GM12878 (cell line): ENCODE results near the gene SETBP1. TPM values are rescaled to one million over a fixed set of nuclear protein-coding genes. Genes with fewer than 3 reads are reported as not detected.

Experiments used
- ATAC-seq: fragments of 200-7000 bp; cut with Tn5 transposase; 3 replicates; pipeline ENCODE4 v1.9.1; 2020; ENCODE audit warnings: mild to moderate bottlenecking, moderate library complexity
- BruUV-seq: library from RNA; stranded (reverse); fragments of 400-500 nt; replicated peaks from 2 replicates; lab custom pipeline; 2021; lab: Mats Ljungman, UMichigan
- CTCF ChIA-PET: fragments of 300-600 bp; sonication (Branson Sonifier 250); formaldehyde crosslinking; extraction: SDS; loops from one replicate; lab custom pipeline; 2021; ENCODE audit warnings: inconsistent platforms; lab: Yijun Ruan, JAX
- POLR2A ChIA-PET: fragments of 350-600 bp; formaldehyde crosslinking; extraction: SDS; loops from one replicate; lab custom pipeline; 2021; ENCODE audit warnings: inconsistent platforms; lab: Charles Lee
- RAD21 ChIA-PET: fragments of 300-600 bp; sonication (Branson Sonifier 250); formaldehyde crosslinking; loops from one replicate; lab custom pipeline; 2023; ENCODE audit warnings: antibody characterized with exemption; ENCODE audit not compliant: unreplicated experiment; lab: Charles Lee
- SMC1A ChIA-PET: fragments of 300-600 bp; sonication (Branson Sonifier 250); formaldehyde crosslinking; loops from one replicate; lab custom pipeline; 2023; ENCODE audit not compliant: unreplicated experiment, uncharacterized antibody; lab: Charles Lee
- DNase-seq: peaks from one replicate; pipeline ENCODE4 v3.0.0-alpha.2; 2011; ENCODE audit warnings: low read depth, low spot score
- FAIRE-seq: peaks from 3 replicates; lab custom pipeline; 2011; peaks lifted over from hg19 to GRCh38; lab: Jason Lieb, UNC
- H2AFZ ChIP-seq: 2 replicates; pipeline ENCODE4 v1.6.0; 2011; ENCODE audit warnings: low read depth, low read length, control low read depth; ENCODE audit not compliant: control insufficient read depth
- H3K27ac ChIP-seq: 2 replicates; pipeline ENCODE4 v1.5.1; 2011; ENCODE audit warnings: control low read depth; ENCODE audit not compliant: control insufficient read depth, insufficient read depth
- H3K27me3 ChIP-seq, 2 experiments: replicated peaks in 1 of 2; 2 replicates each; pipeline versions ENCODE4 v1.6.0 to v1.6.1; 2011; ENCODE audit warnings: low read length in 1 of 2; ENCODE audit not compliant: control insufficient read depth in 2 of 2, insufficient read depth in 2 of 2
- H3K36me3 ChIP-seq, 2 experiments: 2 replicates each; pipeline ENCODE4 v1.5.1; 2011; ENCODE audit warnings: low read length in 1 of 2; ENCODE audit not compliant: control insufficient read depth in 2 of 2, insufficient read depth in 2 of 2
- H3K4me1 ChIP-seq: 2 replicates; pipeline ENCODE4 v1.6.1; 2011; ENCODE audit warnings: mild to moderate bottlenecking, low read length, moderate library complexity, mixed read lengths; ENCODE audit not compliant: control insufficient read depth, insufficient read depth
- H3K4me2 ChIP-seq: 2 replicates; pipeline ENCODE4 v1.6.0; 2011; ENCODE audit warnings: control low read depth; ENCODE audit not compliant: control insufficient read depth, insufficient read depth
- H3K4me3 ChIP-seq: fragments of 200-600 bp; sonication (generic); 2 replicates; pipeline ENCODE4 v1.5.1; 2016
- H3K79me2 ChIP-seq: 2 replicates; pipeline ENCODE4 v1.6.0; 2011; ENCODE audit warnings: low read length; ENCODE audit not compliant: control insufficient read depth, insufficient read depth
- H3K9ac ChIP-seq: 2 replicates; pipeline ENCODE4 v1.8.0; 2011; ENCODE audit warnings: low read length, control low read depth, mixed read lengths; ENCODE audit not compliant: control insufficient read depth, insufficient read depth
- H3K9me3 ChIP-seq: replicated peaks from 3 replicates; pipeline ENCODE4 v1.5.1; 2011; ENCODE audit warnings: mild to moderate bottlenecking, low read length; ENCODE audit not compliant: control insufficient read depth, insufficient read depth
- H4K20me1 ChIP-seq: 2 replicates; pipeline ENCODE4 v1.6.0; 2011; ENCODE audit not compliant: control insufficient read depth, insufficient read depth
- CBFB ChIP-seq: IDR thresholded peaks from 2 replicates; pipeline ENCODE4 v1.6.1; 2016; ENCODE audit warnings: antibody characterized with exemption, low read depth
- CHD1 ChIP-seq: IDR thresholded peaks from 2 replicates; pipeline ENCODE4 v1.6.1; 2012; ENCODE audit warnings: low read depth, low read length, improper control_type of control experiment
- GATAD2B ChIP-seq: fragments of 450-650 bp; conservative IDR thresholded peaks from 2 replicates; pipeline ENCODE4 v1.6.1; 2017; ENCODE audit warnings: low read depth, mild to moderate bottlenecking, moderate library complexity
- IKZF2 ChIP-seq, 2 experiments: fragments of 450-650 bp; IDR thresholded peaks; 2 replicates each; pipeline ENCODE4 v1.6.1; 2017; ENCODE audit warnings: mild to moderate bottlenecking in 2 of 2, moderate library complexity in 2 of 2
- JUND ChIP-seq: IDR thresholded peaks from 2 replicates; pipeline ENCODE4 v1.6.1; 2012; ENCODE audit warnings: low read depth, mild to moderate bottlenecking, low read length, improper control_type of control experiment, moderate library complexity
- MTA2 ChIP-seq: fragments of 450-650 bp; IDR thresholded peaks from 2 replicates; pipeline ENCODE4 v1.6.1; 2016; ENCODE audit warnings: low read depth, mild to moderate bottlenecking, moderate library complexity
- POU2F2 ChIP-seq: IDR thresholded peaks from 3 replicates; pipeline ENCODE4 v1.6.1; 2011; ENCODE audit warnings: low read depth, mild to moderate bottlenecking, low read length, borderline replicate concordance
- RELA ChIP-seq: fragments of 450-650 bp; IDR thresholded peaks from 2 replicates; pipeline ENCODE4 v1.8.0; 2014; ENCODE audit warnings: borderline replicate concordance; ENCODE audit not compliant: partially characterized antibody
- STAT1 ChIP-seq: fragments of 450-650 bp; conservative IDR thresholded peaks from 2 replicates; pipeline ENCODE4 v1.6.1; 2014; ENCODE audit warnings: antibody characterized with exemption, mild to moderate bottlenecking
- TCF3 ChIP-seq: IDR thresholded peaks from 2 replicates; pipeline ENCODE4 v1.6.1; 2012; ENCODE audit warnings: low read depth, mild to moderate bottlenecking, low read length, borderline replicate concordance; ENCODE audit not compliant: insufficient read depth
- YY1 ChIP-seq: IDR thresholded peaks from 2 replicates; pipeline ENCODE4 v1.6.1; 2011; ENCODE audit warnings: low read depth, mild to moderate bottlenecking, low read length
- WGBS: methylation state at CpG from one replicate; pipeline ENCODE4 v1.1.6; 2016; ENCODE audit warnings: low lambda C conversion rate; ENCODE audit not compliant: insufficient replicate concordance, insufficient coverage; ENCODE audit errors: missing lambda C conversion rate; 5-methylcytosine and 5-hydroxymethylcytosine counted together
- in situ Hi-C: fragments of 300-500 bp; cut with MboI; formaldehyde crosslinking; loops from 9 replicates; pipeline ENCODE4 v1.14.3; 2018; ENCODE audit warnings: mixed read lengths
- intact Hi-C: fragments of 100-400 bp; cut with micrococcal nuclease; formaldehyde crosslinking; loops from one replicate; pipeline ENCODE4 v1.14.2; 2022; ENCODE audit not compliant: unreplicated experiment
- polyA plus RNA-seq, 11 experiments: library from polyadenylated mRNA; depleted of rRNA in 4 of 11; unstranded in 6 of 11; stranded (reverse) in 5 of 11; fragments of >200 nt; fragmentation: Nextera tagmentation in 4 of 11; fragmentation: Illumina TruSeq in 1 of 11; extraction: Ambion mirVana in 4 of 11; extraction: Trizol in 1 of 11; gene quantifications; 1 replicate in 1 of 11; 2 replicates in 10 of 11; pipeline versions ENCODE4 v1.2.1 to v1.2.3, GENCODE V29; 2011 to 2016; ENCODE audit warnings: inconsistent platforms in 2 of 11, missing spikeins in 2 of 11, low read depth in 1 of 11
- total RNA-seq, 4 experiments: library from RNA; depleted of rRNA in 3 of 4; stranded (reverse); fragments of >200 nt in 3 of 4; fragmentation: Illumina TruSeq in 1 of 4; extraction: Trizol in 1 of 4; gene quantifications; 2 replicates each; pipeline versions ENCODE4 v1.2.1 to v1.2.3, GENCODE V29; 2013 to 2021
- TF ChIP-seq, protein P1 (sequence below): fragments of 450-650 bp; IDR thresholded peaks from 2 replicates; pipeline ENCODE4 v1.6.1; 2017; ENCODE audit warnings: low read depth, mild to moderate bottlenecking, moderate library complexity
- TF ChIP-seq, protein P2 (sequence below): fragments of 450-650 bp; IDR thresholded peaks from 2 replicates; pipeline ENCODE4 v1.6.1; 2017; ENCODE audit warnings: borderline replicate concordance
- TF ChIP-seq, protein P3 (sequence below): IDR thresholded peaks from 2 replicates; pipeline ENCODE4 v1.6.1; 2012; ENCODE audit warnings: improper control_type of control experiment, low read depth, low read length; ENCODE audit not compliant: insufficient replicate concordance

The SETBP1 gene
- total and polyA plus RNA-seq, 10 of the 15 experiments (the other 5 are each of a cell fraction or from before 2014, with no cell fraction given) = 0.99 to 29.7 (median 8.3) TPM

DNA sequence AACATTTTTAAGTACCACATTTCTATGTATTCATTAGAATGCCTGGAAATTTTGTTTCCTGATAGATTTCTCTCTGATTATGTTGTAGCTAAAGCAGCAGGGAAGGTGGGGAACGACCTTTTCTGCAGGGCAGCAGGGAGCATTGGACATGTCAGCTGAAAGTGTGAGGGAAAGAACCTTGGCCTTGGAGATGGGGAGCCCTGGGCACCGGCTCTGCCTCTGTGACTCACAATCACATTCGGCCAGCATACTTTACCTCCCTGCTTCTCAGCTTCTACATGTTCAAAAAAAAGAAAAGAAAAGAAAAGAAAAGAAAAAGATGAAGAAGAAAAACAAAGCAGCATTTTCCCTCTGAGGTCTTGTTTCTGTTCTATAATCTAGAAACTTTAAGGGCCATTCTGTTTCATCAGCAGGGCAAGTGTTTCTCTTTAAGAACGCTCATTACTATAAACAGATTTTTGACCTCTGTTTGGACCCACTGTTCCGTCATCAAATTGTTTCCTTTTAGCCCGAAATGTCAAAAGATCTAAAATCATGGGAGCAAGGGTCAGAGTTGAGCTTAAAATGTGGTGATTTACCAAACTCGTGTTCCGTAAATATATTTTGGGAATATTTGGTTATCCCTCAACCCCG lies 27.9 kb downstream of the SETBP1 start:
- RAD21 ChIA-PET = interaction anchor here (1.2 to 2.4 kb wide), 4 partner anchors 9 to 397 kb away, joined by 3 to 11 read pairs (median 5); no protein-coding TSS in a partner anchor
- no peak overlapping the region for H3K27ac ChIP-seq
- CTCF ChIA-PET = interaction anchor here (0.8 to 1.5 kb wide), 5 partner anchors 16 to 504 kb away, joined by 3 to 6 read pairs (median 3); no protein-coding TSS in a partner anchor
- POLR2A ChIA-PET = interaction anchor here (1.6 kb wide), 1 partner anchor 26 kb away, joined by 3 read pairs; no protein-coding TSS in a partner anchor
- H3K79me2 ChIP-seq = peaks cover 2% of the 10 kb centered on the region; the same call in 1 of the 2 replicates
- DNase-seq = no peak
- H3K4me1 ChIP-seq = peaks cover 29% of the 10 kb centered on the region
- H3K27me3 ChIP-seq = no peaks in the 10 kb centered on the region
- 75% methylated on average over 9 of the region's 9 CpGs for WGBS
- no peak for FAIRE-seq
- no peak overlapping the region for H3K9ac ChIP-seq
- H3K4me2 ChIP-seq = no peak overlapping the region
- in situ Hi-C loops = no loop called here
- no peaks in the 10 kb centered on the region for H3K9me3 ChIP-seq
- SMC1A ChIA-PET = interaction anchor here (0.7 to 22.0 kb wide), 9 partner anchors 8 to 488 kb away, joined by 3 to 216 read pairs (median 4); no protein-coding TSS in a partner anchor
- no peak overlapping the region for H2AFZ ChIP-seq
- no peak overlapping the region for H3K4me3 ChIP-seq
- H3K36me3 ChIP-seq = peaks cover 0 to 2% of the 10 kb centered on the region in 2 experiments; a peak in 1 of 4 replicates
- no peak for ATAC-seq
- no TSS peak for BruUV-seq
- intact Hi-C loops = no loop called here
- H4K20me1 ChIP-seq = no peaks in the 10 kb centered on the region
- TF ChIP-seq, protein P1, sequence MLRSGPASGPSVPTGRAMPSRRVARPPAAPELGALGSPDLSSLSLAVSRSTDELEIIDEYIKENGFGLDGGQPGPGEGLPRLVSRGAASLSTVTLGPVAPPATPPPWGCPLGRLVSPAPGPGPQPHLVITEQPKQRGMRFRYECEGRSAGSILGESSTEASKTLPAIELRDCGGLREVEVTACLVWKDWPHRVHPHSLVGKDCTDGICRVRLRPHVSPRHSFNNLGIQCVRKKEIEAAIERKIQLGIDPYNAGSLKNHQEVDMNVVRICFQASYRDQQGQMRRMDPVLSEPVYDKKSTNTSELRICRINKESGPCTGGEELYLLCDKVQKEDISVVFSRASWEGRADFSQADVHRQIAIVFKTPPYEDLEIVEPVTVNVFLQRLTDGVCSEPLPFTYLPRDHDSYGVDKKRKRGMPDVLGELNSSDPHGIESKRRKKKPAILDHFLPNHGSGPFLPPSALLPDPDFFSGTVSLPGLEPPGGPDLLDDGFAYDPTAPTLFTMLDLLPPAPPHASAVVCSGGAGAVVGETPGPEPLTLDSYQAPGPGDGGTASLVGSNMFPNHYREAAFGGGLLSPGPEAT = no peak
- TF ChIP-seq, protein P2, sequence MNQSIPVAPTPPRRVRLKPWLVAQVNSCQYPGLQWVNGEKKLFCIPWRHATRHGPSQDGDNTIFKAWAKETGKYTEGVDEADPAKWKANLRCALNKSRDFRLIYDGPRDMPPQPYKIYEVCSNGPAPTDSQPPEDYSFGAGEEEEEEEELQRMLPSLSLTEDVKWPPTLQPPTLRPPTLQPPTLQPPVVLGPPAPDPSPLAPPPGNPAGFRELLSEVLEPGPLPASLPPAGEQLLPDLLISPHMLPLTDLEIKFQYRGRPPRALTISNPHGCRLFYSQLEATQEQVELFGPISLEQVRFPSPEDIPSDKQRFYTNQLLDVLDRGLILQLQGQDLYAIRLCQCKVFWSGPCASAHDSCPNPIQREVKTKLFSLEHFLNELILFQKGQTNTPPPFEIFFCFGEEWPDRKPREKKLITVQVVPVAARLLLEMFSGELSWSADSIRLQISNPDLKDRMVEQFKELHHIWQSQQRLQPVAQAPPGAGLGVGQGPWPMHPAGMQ = no peak
- TF ChIP-seq MTA2 (no peak), CHD1 (no peak), IKZF2 (IDR thresholded peaks at IDR 0.05) (no peak), RELA (no peak), CBFB (no peak), STAT1 (no peak), POU2F2 (no peak), TCF3 (no peak), JUND (no peak), GATAD2B (no peak), YY1 (no peak)
- TF ChIP-seq, protein P3, sequence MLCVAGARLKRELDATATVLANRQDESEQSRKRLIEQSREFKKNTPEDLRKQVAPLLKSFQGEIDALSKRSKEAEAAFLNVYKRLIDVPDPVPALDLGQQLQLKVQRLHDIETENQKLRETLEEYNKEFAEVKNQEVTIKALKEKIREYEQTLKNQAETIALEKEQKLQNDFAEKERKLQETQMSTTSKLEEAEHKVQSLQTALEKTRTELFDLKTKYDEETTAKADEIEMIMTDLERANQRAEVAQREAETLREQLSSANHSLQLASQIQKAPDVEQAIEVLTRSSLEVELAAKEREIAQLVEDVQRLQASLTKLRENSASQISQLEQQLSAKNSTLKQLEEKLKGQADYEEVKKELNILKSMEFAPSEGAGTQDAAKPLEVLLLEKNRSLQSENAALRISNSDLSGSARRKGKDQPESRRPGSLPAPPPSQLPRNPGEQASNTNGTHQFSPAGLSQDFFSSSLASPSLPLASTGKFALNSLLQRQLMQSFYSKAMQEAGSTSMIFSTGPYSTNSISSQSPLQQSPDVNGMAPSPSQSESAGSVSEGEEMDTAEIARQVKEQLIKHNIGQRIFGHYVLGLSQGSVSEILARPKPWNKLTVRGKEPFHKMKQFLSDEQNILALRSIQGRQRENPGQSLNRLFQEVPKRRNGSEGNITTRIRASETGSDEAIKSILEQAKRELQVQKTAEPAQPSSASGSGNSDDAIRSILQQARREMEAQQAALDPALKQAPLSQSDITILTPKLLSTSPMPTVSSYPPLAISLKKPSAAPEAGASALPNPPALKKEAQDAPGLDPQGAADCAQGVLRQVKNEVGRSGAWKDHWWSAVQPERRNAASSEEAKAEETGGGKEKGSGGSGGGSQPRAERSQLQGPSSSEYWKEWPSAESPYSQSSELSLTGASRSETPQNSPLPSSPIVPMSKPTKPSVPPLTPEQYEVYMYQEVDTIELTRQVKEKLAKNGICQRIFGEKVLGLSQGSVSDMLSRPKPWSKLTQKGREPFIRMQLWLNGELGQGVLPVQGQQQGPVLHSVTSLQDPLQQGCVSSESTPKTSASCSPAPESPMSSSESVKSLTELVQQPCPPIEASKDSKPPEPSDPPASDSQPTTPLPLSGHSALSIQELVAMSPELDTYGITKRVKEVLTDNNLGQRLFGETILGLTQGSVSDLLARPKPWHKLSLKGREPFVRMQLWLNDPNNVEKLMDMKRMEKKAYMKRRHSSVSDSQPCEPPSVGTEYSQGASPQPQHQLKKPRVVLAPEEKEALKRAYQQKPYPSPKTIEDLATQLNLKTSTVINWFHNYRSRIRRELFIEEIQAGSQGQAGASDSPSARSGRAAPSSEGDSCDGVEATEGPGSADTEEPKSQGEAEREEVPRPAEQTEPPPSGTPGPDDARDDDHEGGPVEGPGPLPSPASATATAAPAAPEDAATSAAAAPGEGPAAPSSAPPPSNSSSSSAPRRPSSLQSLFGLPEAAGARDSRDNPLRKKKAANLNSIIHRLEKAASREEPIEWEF = no peak
